GM12872 (cell line): ENCODE measurements around the gene PTPRM.

Experiments used
- TF ChIP-seq, protein P1 (sequence below): IDR thresholded peaks from 3 replicates; pipeline ENCODE4 v1.5.1; 2011; ENCODE audit warnings: low read depth, mild to moderate bottlenecking, low read length, moderate library complexity; ENCODE audit not compliant: insufficient read depth

The PTPRM gene

DNA sequence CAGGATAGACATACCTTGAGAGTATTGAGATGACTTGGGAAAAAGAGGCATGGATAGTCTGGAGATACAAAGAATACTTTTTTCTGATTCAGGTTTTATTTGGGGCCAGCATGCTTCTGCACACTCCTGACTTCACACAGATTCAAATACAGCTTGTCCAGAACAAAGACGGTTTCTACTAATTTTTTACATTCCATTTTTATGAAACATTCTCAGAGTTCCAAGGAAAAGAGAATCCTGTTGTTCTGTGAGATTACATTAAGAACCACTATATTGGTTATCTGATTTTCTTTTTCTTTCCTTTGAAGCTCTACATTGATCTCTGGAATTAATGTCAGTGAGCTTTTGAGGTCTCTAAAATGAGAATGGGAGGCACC lies 41.0 kb downstream of the PTPRM start:
- TF ChIP-seq, protein P1, sequence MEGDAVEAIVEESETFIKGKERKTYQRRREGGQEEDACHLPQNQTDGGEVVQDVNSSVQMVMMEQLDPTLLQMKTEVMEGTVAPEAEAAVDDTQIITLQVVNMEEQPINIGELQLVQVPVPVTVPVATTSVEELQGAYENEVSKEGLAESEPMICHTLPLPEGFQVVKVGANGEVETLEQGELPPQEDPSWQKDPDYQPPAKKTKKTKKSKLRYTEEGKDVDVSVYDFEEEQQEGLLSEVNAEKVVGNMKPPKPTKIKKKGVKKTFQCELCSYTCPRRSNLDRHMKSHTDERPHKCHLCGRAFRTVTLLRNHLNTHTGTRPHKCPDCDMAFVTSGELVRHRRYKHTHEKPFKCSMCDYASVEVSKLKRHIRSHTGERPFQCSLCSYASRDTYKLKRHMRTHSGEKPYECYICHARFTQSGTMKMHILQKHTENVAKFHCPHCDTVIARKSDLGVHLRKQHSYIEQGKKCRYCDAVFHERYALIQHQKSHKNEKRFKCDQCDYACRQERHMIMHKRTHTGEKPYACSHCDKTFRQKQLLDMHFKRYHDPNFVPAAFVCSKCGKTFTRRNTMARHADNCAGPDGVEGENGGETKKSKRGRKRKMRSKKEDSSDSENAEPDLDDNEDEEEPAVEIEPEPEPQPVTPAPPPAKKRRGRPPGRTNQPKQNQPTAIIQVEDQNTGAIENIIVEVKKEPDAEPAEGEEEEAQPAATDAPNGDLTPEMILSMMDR, result no peak

DNA sequence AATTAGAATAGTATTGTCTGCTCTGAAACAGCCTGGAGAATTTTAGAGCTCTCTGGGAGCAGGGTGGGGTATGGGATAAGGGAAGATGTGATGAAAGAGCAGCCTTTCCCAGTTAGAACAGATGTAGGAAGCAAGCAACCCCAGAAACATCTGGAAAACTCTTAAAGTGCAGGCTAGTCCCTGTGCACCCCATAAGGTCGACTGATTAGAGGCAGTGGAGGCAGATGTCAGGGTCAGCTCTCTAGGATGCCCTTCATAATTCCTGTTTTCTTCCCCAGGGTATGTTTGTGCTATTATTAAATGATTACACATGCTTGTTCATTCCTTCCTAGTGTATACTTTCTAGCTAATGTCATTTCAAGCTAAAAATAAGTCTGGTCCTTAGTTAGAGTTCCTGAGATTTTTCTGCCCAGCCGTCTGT lies 41.7 kb downstream of the PTPRM start:
- TF ChIP-seq, protein P1, result no peak

- TF ChIP-seq, protein P1, result no peak
Observed at GRCh38 chr18:7609617-7610016, 42.5 kb downstream of the PTPRM start.

- TF ChIP-seq, protein P1, result no peak
Observed at GRCh38 chr18:7614042-7614441, 46.9 kb downstream of the PTPRM start.

GRCh38 chr18:7615840-7616239 lies 48.7 kb downstream of the PTPRM start:
- TF ChIP-seq, protein P1, result no peak

DNA sequence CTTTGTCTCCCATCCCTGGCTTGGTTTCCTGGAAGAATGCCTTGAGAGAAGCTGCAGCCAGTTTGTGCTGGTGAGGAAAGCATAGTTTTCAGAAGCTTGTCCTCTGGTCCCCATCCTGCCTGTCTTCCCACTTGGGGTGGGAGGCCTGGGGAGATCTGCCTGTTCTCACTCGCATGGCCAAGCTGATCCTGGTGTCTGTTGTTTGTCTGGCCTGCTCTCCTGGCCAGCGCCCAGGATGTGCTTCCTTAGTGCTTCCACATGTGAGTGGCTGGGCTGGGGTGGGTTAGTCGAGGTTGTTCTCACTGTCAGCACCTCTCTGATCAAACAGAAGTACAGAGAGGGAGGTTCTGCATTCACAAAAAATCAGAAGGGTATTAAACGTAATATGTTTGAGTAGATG lies 49.5 kb downstream of the PTPRM start:
- TF ChIP-seq, protein P1, result no peak

GRCh38 chr18:7617738-7618422 lies 50.8 kb downstream of the PTPRM start:
- TF ChIP-seq, protein P1, result no peak

DNA sequence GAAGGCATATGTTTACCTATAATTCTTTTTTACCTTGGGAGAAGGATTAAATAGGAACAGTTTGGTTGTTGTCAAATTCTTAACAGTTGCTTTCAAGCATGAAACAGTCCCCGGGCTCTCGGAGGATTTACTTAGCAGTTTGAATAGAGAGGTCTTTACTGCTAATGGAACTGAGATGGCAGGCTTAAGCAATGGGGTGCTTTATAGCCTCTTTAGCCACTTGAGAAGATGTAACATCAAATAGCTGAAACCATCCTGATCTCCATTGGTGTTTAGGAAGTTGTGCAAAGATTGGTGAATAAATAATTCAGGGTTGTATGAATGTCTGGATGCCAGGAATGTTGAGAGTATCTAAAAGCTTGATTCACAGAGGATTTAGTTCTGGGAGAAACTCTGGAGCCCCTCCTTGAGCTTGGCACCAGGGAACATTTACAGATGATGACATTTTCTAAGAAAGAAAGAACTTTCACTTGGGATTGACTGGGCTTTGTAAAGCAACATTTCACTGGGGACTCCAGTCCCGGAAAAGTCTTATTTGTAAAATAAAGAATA lies 51.9 kb downstream of the PTPRM start:
- TF ChIP-seq, protein P1, result no peak
